NCI-H187 treated with DMSO at 0.1 percent for 48 hours (cell line): Measurements from ENCODE around the gene PITHD1.
"Not testable (repeated sequence)": the region's sequence is repeated elsewhere in the genome, so short reads cannot be mapped to it uniquely, and the experiment has no call there.

Experiments
- DNase-seq: peaks from one replicate; lab custom pipeline; 2025; lab: John Stamatoyannopoulos, UW

Gene PITHD1

DNA sequence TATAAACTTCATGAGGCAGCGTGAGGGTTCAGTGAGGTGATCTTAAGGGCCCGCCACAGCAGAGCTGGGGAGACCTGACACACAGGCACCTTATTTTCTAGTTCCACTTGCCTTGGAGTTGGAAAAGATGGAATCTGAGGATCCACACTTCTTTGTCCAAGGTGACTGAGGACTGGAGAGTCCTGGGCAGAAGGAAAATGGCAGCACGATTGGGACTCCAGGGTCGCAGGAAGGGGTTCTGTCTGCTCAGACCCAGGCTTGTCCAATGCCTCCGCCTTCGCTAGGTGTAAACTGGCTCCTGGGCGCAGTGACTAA lies 21.0 kb downstream of the PITHD1 start:
- no peak for DNase-seq

DNA sequence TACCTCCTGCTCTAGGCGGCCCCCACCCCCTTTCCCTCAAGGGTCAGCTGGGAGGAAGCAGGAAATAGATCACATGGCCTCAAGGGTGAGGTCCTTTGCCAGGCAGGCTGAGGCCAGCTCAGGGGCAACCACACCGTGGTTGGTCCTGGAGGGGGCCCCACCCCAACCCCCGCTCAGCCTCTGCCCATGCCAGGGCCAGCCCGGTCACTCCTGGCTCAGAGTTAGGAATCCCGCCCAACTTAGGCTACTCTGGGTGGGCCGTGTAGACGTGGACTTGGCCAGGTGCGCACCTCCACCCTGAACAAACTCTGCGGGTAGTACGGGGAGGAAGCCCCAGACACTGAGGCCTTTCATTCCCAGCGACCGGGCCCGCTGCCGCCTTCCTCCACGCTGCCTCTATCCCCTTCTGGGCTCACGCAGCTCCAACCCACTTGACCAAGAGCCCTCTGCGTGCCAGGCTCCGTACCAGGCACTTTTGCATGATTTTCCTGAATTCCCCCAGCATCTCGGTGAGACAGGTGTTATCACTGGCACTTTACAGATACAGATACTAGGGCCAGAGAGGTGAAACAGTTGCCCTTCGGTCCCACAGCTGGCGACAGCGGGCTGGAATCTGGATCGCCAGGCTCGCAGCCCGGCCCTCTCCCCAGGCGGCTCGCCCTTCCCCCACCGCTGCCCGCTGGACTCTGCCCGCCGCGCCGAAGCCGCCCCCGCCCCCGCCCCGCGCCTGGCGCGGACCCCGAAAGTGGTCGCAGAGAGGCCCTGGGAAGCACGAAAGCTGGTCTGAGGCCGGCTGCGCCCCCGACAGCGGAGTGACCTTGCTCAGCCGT lies 21.6 kb downstream of the PITHD1 start:
- no peak for DNase-seq

DNA sequence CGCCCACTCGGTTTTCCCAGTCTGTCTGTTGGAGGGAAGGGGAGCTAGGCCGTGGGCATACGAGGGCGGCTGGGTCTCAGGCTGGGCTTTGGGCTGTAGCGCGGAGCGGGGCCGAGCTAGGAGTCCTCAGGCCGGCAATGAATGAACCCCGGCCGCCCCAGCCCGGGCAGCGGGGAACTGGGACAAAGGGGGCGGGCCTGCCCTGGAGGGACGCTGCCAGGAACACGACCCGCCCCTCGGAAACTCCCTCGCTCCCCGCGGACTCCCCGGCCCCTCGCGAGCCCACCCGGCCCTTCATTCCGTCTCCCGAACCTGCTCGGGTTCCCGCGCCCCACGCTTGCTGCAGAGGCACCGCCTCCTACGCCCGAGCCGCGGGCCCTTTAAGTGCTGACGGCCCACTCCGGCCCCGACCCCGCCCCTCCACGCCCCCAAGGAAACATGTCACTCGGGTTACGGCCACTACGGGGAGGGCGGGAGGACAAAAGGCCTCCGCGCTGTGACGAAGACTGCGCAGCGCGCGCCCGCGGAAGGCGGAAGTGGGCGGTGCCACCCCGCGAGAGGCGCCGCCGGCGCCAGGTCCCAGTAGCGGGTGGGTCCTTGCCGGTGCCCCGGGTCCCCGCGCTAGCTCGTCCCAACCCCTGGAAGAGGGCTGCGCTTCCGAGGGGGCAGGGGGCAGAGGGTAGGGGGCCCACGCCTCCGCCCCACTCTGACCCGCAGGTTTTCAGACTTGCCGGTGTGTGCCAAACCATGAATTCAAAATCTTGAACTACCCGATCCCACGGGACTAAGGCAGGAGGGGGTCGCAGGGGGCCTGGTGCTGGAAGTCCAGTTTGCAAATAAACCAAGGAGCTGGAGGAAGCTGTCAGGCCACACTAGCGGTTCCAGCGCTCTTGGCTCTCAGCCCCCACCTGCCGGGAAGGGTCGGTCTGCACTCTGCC lies 22.5 kb downstream of the PITHD1 start, which contains the start of gene GALE:
GALE (minus strand) TSS at position 355 of the 938 bp plus-strand sequence. CDS start 1,747 bp downstream, outside the sequence.
- peak; percentile 47 for DNase-seq

DNA sequence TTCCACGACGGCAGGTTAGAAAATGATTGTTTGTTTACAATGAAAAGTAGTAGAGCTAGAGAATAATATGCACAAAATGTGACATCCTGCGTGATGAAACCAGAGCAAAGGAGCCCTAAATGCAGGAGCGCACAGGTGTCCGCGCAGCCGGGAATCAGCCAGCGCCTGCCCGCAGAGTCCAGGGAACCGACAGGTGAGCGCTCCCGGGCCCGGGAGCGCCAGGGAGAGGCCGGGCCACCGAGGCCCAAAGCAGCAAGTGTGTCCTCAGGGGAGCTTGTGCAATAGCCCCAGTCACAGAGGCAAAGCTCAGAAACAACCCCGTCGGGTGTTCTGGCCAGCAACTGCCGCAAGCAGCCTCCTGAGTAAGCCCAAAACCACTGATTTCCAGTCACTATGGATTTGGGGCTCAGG lies 23.1 kb downstream of the PITHD1 start:
- DNase-seq, result no peak

DNA sequence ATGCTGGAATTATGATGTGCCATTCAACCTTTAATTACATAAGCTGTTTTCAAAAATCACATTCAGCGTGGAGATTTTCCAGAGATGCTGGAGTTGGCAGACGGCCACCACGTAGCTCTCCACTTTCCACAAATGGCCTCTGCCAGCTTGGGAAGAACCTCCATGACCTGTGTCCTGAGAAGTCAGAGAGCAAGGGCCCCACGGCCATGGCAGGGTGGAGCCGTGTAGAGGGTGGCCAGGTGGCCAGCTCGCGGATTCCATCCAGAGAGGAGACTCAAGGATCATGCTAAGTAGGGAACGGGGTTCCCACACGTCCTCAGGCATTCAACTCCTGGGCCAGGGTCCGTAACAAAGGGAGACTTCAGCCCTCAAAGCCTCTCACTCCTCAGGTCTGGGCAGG lies 23.7 kb downstream of the PITHD1 start:
- no peak for DNase-seq

DNA sequence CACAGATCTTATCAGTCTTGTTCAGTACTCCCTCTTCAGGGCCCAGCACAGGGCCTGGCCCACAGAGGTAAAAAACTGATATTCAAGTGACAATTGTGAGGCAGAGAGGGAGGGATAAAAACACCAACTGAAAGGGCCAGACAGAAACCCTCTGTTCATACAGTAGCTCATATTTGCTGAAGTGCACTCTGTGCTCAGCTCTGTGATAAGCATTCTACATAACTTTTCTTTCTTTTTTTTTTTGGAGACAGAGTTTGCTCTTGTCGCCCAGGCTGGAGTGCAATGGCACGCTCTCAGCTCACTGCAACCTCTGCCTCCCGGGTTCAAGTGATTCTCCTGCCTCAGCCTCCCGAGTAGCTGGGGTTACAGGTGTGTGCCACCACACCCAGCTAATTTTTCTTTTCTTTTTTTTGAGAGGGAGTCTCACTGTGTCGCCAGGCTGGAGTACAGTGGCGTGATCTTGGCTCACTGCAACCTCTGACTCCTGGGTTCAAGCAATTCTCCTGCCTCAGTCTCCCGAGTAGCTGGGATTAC lies 24.7 kb downstream of the PITHD1 start:
- DNase-seq, result not testable (repeated sequence)

DNA sequence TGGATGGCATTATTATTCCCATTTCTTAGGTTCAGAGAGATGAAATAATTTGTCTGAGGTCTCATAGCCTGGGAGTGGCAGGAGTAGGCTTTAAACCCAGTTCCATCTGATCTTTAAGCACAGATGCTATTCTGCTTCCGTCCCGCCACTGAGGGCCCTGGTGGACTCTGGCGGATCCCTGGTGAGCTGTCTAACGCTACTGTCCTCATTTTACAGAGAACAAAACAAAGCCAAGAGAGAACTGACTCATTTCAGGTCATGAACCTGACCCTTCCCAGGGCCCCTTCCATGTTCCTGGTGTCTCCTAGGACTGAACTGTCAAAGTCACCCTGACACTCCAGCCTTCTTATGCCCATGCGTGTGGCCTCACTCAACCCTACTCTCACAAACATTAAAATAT lies 25.5 kb downstream of the PITHD1 start:
- DNase-seq, result no peak

DNA sequence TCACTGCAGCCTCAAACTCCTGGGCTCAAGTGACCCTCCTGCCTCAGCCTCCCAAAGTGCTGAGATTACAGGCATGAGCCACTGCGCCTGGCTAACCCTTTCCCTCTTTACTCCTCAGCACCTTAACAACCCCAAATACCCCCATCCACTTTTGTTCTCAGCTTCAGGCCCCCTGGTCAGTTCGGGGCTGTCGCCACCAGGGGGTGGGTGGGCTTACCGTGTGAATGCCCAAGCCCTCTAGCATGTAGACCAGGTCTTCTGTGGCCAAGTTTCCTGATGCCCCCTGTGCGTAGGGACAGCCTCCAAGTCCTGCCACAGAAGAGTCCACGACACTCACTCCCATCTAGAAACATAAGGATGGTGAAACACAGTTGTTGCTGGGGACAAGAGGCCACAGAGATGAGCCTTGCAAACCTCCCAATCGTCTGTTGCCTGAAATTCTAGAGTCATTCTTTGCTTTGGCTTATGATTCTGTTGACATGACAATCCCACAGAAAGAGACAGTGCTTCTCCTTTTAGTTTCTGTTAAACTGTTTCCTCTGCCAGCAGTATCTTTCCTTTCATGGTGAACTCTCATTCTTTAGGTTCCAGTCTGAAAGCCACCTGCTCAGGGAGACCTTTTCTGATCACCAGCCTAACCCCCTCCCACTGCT lies 26.1 kb downstream of the PITHD1 start:
- no peak for DNase-seq

DNA sequence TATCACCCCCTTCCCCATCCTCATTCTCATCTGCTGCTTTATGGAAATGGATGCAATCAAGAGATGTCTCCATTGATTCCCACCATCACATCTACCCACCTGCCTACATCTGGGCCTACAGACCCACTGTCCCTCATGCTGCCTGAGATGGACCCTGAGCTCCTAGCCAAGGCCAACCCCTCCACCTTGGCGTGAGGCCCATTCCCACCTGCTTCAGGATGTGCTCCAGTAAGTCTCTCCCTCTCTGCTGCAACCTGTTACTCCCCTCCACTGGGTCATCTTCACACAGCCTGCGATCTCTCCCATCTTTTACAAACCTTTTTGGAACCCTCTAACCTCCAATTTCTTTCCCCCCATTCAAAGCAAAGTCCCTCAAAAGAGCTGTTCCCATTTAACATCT lies 26.8 kb downstream of the PITHD1 start:
- no peak for DNase-seq

DNA sequence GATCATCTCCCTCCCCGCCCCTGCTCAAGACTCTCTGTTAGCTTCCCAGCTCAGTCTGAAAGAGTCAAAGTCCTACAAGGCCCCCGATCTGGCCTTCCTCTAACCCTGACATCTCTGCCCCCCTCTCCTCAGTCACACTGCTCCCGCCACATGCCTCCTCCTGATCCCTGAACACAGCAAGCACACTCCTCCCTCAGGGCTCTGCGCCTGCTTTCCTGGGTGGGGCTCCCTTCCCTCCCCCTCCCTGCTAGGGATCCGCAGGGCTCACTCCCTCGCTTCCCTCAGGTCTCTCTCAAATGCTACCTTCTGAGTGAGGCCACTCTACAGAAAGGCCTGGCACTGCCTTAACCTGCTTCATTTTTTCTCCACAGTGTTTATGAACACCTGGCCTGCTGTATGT lies 28.1 kb downstream of the PITHD1 start:
- DNase-seq, result no peak

DNA sequence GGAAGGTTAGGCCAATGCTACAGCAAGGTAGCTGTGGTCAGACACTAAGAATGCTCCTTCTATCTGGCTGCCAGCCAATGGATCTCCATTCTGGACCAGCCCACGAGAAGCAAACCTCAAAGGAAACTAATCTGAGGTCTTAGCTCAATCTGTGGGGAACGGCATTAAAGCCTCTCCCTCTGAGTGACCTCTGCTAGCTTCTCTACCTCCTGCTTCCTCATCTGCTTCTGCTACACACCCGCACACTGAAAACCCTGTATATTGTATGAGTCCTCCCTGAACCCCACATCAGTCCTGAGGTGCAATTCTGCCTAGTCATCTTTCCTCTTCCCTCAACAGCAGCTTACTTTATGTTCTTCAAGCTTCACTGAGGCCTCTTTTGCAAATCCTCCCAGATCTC lies 29.2 kb downstream of the PITHD1 start:
- no peak for DNase-seq

DNA sequence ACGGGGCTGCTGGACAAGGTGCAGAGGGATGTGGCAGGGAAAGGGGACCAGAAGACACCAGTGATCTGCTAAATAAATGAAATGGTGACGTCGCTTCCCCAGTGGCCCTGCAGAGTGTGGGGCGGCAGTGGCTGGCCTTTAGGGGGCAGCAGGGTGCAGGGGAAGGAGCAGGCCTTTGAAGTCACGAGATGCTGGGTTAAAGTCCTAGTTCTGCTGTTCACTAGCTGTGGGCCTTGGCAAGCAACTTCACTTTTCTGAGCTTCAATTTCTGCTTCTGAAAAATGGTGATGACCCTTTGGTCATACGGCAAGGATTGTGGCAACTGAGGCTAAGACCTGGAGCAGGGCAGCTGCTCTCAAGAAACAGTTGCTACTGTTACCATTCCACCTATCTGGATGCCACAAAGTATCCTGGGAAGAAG lies 31.5 kb downstream of the PITHD1 start:
- DNase-seq, result peak; percentile 11

DNA sequence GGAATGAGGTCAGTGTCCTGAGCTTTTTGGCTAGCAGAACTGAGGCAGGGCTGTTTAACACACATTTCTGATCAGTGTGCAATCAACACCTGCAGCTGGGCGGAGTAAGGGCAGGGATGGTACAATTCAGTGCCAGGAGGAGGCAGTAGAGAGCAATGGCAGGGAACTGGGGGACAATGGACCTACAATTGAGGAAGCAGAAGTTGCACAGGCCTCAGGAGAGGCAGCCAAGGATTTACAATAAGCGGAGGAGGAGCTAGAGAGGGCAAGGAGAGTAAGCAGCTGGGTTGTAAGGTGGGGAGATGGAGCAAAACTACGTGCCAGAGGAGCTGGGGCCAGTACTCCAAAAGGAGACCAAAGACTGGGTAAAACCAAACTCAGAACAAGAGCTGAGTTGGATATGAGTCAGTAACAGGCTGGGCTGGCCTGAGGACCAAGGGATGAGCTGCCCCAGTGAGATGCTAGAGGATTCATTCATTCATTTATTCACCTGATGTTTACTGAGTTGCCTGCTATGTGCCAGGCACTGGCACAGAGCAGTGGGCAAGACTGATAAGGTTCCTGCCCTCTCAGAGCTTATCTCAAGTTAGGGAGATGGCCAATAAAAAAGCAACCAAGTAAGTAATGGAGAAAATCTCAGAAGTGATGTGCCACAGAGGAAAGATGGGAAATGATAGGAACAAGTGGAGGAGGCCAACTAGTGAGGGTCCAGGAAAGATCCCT lies 32.8 kb downstream of the PITHD1 start:
- DNase-seq, result no peak

DNA sequence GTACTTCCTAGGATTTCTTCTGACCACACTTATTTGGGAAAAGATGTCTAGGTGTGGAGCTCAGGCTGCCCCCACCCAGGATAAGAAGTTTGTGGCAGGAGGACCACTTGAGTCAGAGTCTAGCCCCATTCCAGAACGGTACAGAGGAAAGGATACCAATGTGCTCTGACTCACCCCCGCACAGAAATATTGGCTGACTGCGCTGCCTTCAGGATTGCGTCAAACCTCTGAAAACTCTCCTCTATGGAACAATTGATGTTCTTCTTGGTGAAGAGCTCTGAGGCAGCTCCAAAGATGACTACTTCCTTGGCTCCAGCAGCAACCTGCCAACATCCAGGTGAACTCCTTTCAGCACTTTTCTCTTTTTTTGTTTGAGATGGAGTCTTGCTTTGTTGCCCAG lies 35.8 kb downstream of the PITHD1 start:
- DNase-seq, result no peak

DNA sequence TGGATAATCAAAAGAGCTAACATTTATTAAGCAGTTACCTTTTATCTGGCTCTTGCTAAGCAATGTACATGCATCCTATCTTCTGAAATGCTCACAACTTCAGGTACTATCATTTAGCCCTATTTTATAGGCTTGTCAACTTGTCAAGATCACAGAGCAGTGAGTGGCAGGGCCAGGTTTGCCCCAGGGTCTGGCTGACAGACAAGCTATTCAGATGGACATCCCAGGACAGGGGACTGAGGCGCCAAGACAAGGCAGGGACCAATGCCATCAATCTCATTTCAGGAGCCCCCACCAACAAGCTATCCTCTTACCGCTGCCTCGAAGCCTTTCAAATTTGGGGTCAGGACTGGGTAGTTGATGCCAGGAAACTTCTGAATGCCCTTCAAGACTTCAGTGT lies 38.1 kb downstream of the PITHD1 start:
- DNase-seq, result no peak

DNA sequence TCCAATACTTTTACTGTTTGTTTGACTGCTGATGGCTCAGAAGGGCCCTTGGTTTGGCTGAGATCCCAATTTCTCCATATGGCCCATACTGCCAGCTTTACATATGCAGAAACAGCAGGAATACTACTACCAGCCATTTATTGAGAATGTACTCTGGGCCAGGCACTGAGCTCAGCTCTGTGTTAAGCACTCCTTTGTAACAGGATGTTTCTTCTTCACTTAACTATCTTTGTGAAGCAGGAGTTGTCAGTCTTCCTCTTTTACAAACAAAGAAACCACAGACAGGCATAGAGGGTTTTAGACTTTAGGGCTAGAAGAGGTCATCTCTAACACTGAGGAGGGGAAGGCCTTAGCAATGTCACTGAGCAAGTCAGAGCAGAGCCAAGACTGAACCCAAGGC lies 38.7 kb downstream of the PITHD1 start:
- DNase-seq, result no peak

DNA sequence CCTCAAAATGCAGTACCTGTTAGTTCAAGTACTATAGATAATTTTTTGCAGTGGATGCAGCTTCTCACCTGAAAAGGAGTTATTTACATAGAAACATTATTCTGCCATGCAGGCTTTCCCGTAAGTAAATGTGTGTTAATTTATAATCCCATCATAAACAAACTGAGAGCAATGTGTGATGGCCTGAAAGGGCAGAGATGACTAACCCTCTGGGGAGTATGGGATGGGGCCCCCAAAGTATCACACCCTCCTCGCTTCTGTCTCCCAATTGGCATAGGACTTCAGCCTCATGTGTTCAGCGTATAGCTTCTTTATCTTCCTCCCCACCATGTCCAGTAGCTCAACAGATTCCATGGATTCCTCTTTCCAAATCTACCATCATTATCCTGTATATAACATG lies 39.4 kb downstream of the PITHD1 start:
- DNase-seq, result no peak

DNA sequence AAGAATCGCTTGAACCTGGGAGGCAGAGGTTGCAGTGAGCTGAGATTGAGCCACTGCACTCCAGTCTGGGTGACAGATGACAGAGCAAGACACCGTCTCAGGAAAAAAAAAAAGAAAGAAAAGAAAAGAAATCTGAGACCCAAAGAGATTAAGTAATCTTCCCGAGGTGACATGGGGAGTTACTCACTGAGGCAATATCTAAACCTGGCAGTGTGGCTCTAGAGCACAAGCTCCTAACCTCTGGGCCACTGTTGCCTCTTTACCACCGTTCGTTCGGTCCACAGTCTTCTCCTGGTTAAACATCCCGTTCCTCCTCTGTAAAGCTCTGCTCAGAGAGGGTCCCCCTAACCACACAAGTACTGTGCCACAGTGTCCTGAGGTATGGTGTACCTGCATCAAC lies 45.5 kb downstream of the PITHD1 start:
- no peak for DNase-seq

DNA sequence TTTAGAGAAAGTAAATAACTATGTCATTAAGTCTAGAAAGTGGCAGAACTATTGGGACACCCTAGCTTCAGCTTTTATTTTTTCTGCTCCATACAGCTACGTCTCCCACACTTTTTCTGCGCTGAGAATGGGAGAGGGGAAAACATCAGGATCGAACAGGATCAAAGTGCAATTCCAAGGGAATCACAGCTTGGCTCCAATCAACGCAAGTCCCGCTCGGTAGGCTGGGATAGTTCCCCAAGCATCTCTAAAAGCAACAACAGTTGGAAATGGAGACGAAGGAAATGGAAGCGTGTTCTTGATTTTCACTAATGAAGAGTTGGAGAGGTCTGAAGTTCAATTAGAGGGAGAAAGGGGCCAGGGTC lies 46.5 kb downstream of the PITHD1 start:
- no peak for DNase-seq

DNA sequence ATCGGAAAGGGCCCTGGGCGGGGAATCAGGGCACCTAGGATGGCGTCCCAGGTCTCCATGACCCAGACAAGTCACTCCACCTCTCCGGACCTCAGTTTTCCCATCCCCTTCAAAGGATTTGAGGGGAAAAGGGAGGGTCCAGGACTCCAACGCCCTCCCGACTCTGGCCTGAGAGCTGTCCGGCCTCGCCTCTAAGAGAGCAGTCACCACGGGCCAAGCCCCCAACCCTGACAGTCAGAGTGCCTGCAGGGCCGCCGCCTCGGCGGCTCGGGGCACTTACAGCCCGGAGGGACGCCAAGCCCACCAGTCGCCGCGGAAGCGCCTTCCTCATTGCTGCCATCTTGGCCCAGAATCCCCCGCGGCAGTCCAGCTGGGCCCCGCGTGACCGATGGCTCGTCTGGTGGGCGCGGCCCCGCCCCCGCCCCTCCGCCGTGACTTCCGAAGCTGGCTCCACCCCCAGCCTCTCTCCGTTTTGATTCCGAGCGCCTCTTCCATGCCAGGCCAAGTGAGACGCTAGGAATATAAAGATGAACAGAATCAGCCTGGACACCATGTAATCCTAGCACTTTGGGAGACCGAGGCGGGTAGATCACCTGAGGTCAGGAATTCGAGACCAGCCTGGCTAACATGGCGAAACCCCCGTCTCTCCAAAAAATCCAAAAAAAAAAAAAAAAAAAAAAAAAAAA lies 47.0 kb downstream of the PITHD1 start, which contains the start of gene HMGCL:
HMGCL (minus strand) TSS at position 354 of the 686 bp plus-strand sequence; CDS start at position 340, 14 bp downstream.
- peak; percentile 61 for DNase-seq
